Measurements from ENCODE around the gene PTPRT.

Gene PTPRT

GRCh38 chr20:42111349-42111748 is 1078.4 kb downstream of the PTPRT start:
- H3K4me3 ChIP-seq (ENCODE audit: control insufficient read depth, low read depth, low read length), result no peak overlapping the region
- no peak for TF ChIP-seq CTCF (conservative IDR thresholded peaks at IDR 0.05; ENCODE audit: control insufficient read depth, insufficient read depth, low read depth, low read length)
- DNase-seq (ENCODE audit: low read depth), result no peak

GRCh38 chr20:42110301-42110700 is 1079.4 kb downstream of the PTPRT start:
- DNase-seq (ENCODE audit: low read depth), result no peak
- no peak overlapping the region for H3K4me3 ChIP-seq (ENCODE audit: control insufficient read depth, low read depth, low read length)
- TF ChIP-seq CTCF (conservative IDR thresholded peaks at IDR 0.05; ENCODE audit: control insufficient read depth, insufficient read depth, low read depth, low read length), result no peak

GRCh38 chr20:42102000-42102399 is 1087.7 kb downstream of the PTPRT start:
- DNase-seq (ENCODE audit: low read depth), result no peak
- TF ChIP-seq CTCF (conservative IDR thresholded peaks at IDR 0.05; ENCODE audit: control insufficient read depth, insufficient read depth, low read depth, low read length), result no peak

GRCh38 chr20:42100137-42100704 is 1089.5 kb downstream of the PTPRT start:
- no peak for DNase-seq (ENCODE audit: low read depth)
- H3K4me3 ChIP-seq (ENCODE audit: control insufficient read depth, low read depth, low read length), result no peak overlapping the region
- TF ChIP-seq CTCF (conservative IDR thresholded peaks at IDR 0.05; ENCODE audit: control insufficient read depth, insufficient read depth, low read depth, low read length), result no peak

More at GRCh38 chr20:42102000-42102399, 1087.7 kb downstream of the PTPRT start:
- H3K4me3 ChIP-seq (ENCODE audit: control insufficient read depth, low read depth, low read length), result no peak overlapping the region

GRCh38 chr20:42099101-42099500 is 1090.6 kb downstream of the PTPRT start:
- no peak for DNase-seq (ENCODE audit: low read depth)
- no peak for TF ChIP-seq CTCF (conservative IDR thresholded peaks at IDR 0.05; ENCODE audit: control insufficient read depth, insufficient read depth, low read depth, low read length)
- no peak overlapping the region for H3K4me3 ChIP-seq (ENCODE audit: control insufficient read depth, low read depth, low read length)

- no peak for TF ChIP-seq CTCF (conservative IDR thresholded peaks at IDR 0.05; ENCODE audit: control insufficient read depth, insufficient read depth, low read depth, low read length)
- DNase-seq (ENCODE audit: low read depth), result no peak
- no peak overlapping the region for H3K4me3 ChIP-seq (ENCODE audit: control insufficient read depth, low read depth, low read length)
Observed at GRCh38 chr20:42098418-42098817, 1091.3 kb downstream of the PTPRT start.

GRCh38 chr20:42097741-42098140 is 1092.0 kb downstream of the PTPRT start:
- no peak for TF ChIP-seq CTCF (conservative IDR thresholded peaks at IDR 0.05; ENCODE audit: control insufficient read depth, insufficient read depth, low read depth, low read length)
- no peak for DNase-seq (ENCODE audit: low read depth)
- H3K4me3 ChIP-seq (ENCODE audit: control insufficient read depth, low read depth, low read length), result no peak overlapping the region
